ENCODE data around the gene ABCA4.

ABCA4 gene

GRCh38 chr1:94047949-94048348, 73.0 kb downstream of the ABCA4 start:
- no peak for DNase-seq

- peak; percentile 85 for DNase-seq
Observed at GRCh38 chr1:94045465-94046056, 75.4 kb downstream of the ABCA4 start.

- no peak for DNase-seq
Observed at GRCh38 chr1:94044891-94045290, 76.1 kb downstream of the ABCA4 start.

- no peak for DNase-seq
Observed at GRCh38 chr1:94044290-94044790, 76.6 kb downstream of the ABCA4 start.

- DNase-seq = no peak
Observed at GRCh38 chr1:94043738-94044289, 77.1 kb downstream of the ABCA4 start.

- DNase-seq = no peak
Observed at GRCh38 chr1:94042388-94042787, 78.6 kb downstream of the ABCA4 start.

- no peak for DNase-seq
Observed at GRCh38 chr1:94039871-94040569, 80.9 kb downstream of the ABCA4 start.

GRCh38 chr1:94039514-94039870, 81.5 kb downstream of the ABCA4 start:
- DNase-seq = no peak

- DNase-seq = no peak
Observed at GRCh38 chr1:94038511-94038910, 82.4 kb downstream of the ABCA4 start.

GRCh38 chr1:94037392-94038229, 83.3 kb downstream of the ABCA4 start:
- DNase-seq = no peak

- no peak for DNase-seq
Observed at GRCh38 chr1:94036730-94037129, 84.2 kb downstream of the ABCA4 start.

- no peak for DNase-seq
Observed at GRCh38 chr1:94033849-94034248, 87.1 kb downstream of the ABCA4 start.

- no peak for DNase-seq
Observed at GRCh38 chr1:94032637-94033036, 88.3 kb downstream of the ABCA4 start.

GRCh38 chr1:94031591-94031990, 89.4 kb downstream of the ABCA4 start:
- DNase-seq = no peak

GRCh38 chr1:94031154-94031553, 89.8 kb downstream of the ABCA4 start:
- DNase-seq = no peak

- DNase-seq = no peak
Observed at GRCh38 chr1:94029130-94029993, 91.6 kb downstream of the ABCA4 start.

- no peak for DNase-seq
Observed at GRCh38 chr1:94027721-94028515, 93.0 kb downstream of the ABCA4 start.

GRCh38 chr1:94026619-94027380, 94.1 kb downstream of the ABCA4 start:
- DNase-seq = no peak

- no peak for DNase-seq
Observed at GRCh38 chr1:94025383-94026340, 95.3 kb downstream of the ABCA4 start.

Measured in T1000 (cell line).